Prostate gland (tissue), 2 donors: ENCODE data around the gene DCP1A. TPM values are rescaled to one million over a fixed set of nuclear protein-coding genes. Genes with fewer than 3 reads are reported as not detected.
"Not testable (repeated sequence)": the region's sequence is repeated elsewhere in the genome, so short reads cannot be mapped to it uniquely, and the experiment has no call there.

Source experiments
- DNase-seq: peaks from one replicate; pipeline ENCODE4 v3.0.0-alpha.2; 2019; ENCODE audit warnings: low spot score
- H3K27ac ChIP-seq, 2 donors: fragments of 200-600 bp; sonication (generic); 2 replicates each; pipeline ENCODE4 v1.5.1; 2017 to 2019
- H3K27me3 ChIP-seq: fragments of 200-600 bp; sonication (generic); replicated peaks from 2 replicates; pipeline ENCODE4 v1.5.1; 2019; ENCODE audit not compliant: insufficient read depth
- H3K36me3 ChIP-seq, 2 donors: fragments of 200-600 bp; sonication (generic); 1 replicate in 1 of 2; 2 replicates in 1 of 2; pipeline versions ENCODE4 v1.5.1 to v1.8.1; 2017 to 2019
- H3K4me1 ChIP-seq: fragments of 200-600 bp; sonication (generic); replicated peaks from 2 replicates; pipeline ENCODE4 v1.5.1; 2019
- H3K4me3 ChIP-seq, 2 donors: fragments of 200-600 bp; sonication (generic); 2 replicates each; pipeline ENCODE4 v1.5.1; 2017 to 2019
- H3K9me3 ChIP-seq: fragments of 200-600 bp; sonication (generic); 2 replicates; pipeline ENCODE4 v1.5.1; 2017
- CTCF ChIP-seq, 4 experiments: fragments of 200-600 bp in 2 of 4; fragments of 450-650 bp in 2 of 4; sonication (generic) in 2 of 4; IDR thresholded peaks; 1 replicate in 3 of 4; 2 replicates in 1 of 4; pipeline ENCODE4 v1.5.1; 2016 to 2019; ENCODE audit warnings: antibody characterized with exemption in 4 of 4, mild to moderate bottlenecking in 2 of 4, moderate library complexity in 2 of 4
- POLR2A ChIP-seq: fragments of 450-650 bp; IDR thresholded peaks from one replicate; pipeline ENCODE4 v1.6.1; 2016; ENCODE audit warnings: antibody characterized with exemption, mild to moderate bottlenecking
- POLR2AphosphoS5 ChIP-seq: sonication (generic); formaldehyde crosslinking; IDR thresholded peaks from one replicate; pipeline ENCODE4 v1.6.1; 2017; ENCODE audit warnings: antibody characterized with exemption
- WGBS: methylation state at CpG from one replicate; pipeline ENCODE4 v1.1.5; 2018; 5-methylcytosine and 5-hydroxymethylcytosine counted together
- intact Hi-C: fragments of 100-400 bp; cut with DNase I; formaldehyde crosslinking; loops from one replicate; pipeline ENCODE4 v1.14.2; 2022
- total RNA-seq, 2 donors: library from RNA; depleted of rRNA; stranded (reverse); fragments of >200 nt; gene quantifications; one replicate each; pipeline ENCODE4 v1.1.0, GENCODE V29; 2016

The DCP1A gene
- total RNA-seq, 2 donors from 2014 or later = 13.0 to 33.0 TPM

DNA sequence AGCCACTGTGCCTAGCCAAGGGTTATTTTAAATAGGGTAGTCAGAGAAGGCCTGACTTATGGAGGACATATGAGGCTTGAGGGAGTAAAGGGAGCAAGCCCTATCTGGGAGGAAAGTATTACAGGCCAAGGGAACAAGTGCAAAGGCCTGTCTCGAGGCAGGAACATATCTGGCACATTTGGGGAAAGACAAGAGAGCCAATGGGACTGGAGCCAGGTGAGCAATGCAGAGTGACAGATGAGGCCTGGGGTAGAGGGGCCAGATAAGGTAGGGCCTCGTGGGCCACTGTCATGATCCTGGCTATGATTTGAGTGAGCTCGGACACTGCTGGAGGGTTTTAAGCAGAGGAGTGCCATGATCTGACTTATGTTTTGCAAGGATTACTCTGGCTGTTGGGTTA lies 43.8 kb downstream of the DCP1A start:
- H3K27ac ChIP-seq = no peak overlapping the region
- intact Hi-C loops = no loop called here
- no peak overlapping the region for H3K4me3 ChIP-seq
- no peaks in the 10 kb centered on the region for H3K27me3 ChIP-seq
- DNase-seq = no peak
- H3K36me3 ChIP-seq = peaks cover 0 to 2% of the 10 kb centered on the region in 2 donors
- H3K9me3 ChIP-seq = no peaks in the 10 kb centered on the region
- H3K4me1 ChIP-seq = no peaks in the 10 kb centered on the region
- 45% methylated on average over 3 of the region's 3 CpGs for WGBS
- TF ChIP-seq POLR2AphosphoS5 (no peak), CTCF (IDR thresholded peaks at IDR 0.05) (no peak), POLR2A (no peak)

DNA sequence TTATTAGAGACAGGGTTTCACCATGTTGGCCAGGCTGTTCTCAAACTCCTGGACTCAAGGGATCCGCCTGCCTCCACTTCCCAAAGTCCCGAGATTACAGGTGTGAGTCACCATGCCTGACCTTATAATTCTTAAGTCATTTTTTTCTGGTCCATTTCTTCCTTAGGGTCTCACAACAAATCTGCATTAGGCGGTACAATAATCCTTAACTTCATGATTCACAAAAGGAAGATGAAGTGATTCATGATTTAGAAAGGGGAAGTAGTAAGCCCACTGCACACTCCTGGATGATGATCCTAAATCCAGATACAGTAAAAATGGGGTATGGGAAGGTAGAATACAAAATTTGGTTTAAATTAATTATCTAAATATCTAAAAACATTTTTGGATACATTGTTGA lies 46.5 kb downstream of the DCP1A start:
- H3K27ac ChIP-seq = no peak overlapping the region
- no peaks in the 10 kb centered on the region for H3K4me1 ChIP-seq
- intact Hi-C loops = no loop called here
- TF ChIP-seq POLR2A = no peak
- no peak for TF ChIP-seq POLR2AphosphoS5
- TF ChIP-seq CTCF (IDR thresholded peaks at IDR 0.05) = no peak
- no peak overlapping the region for H3K4me3 ChIP-seq
- no peaks in the 10 kb centered on the region for H3K9me3 ChIP-seq
- peaks cover 0 to 4% of the 10 kb centered on the region in 2 donors for H3K36me3 ChIP-seq
- 94% methylated on average over 3 of the region's 3 CpGs for WGBS
- no peak for DNase-seq
- H3K27me3 ChIP-seq = no peaks in the 10 kb centered on the region

GRCh38 chr3:53299611-53300023 lies 47.7 kb downstream of the DCP1A start:
- not testable (repeated sequence) for H3K27ac ChIP-seq, H3K36me3 ChIP-seq, H3K9me3 ChIP-seq, H3K4me3 ChIP-seq, H3K4me1 ChIP-seq, H3K27me3 ChIP-seq, DNase-seq
- TF ChIP-seq POLR2AphosphoS5 = peak; percentile 44
- TF ChIP-seq CTCF (IDR thresholded peaks at IDR 0.05) = peak; percentile 59 to 93 (median 90)
- intact Hi-C loops = loop anchor here (5.0 kb wide), 1 partner anchor 413 kb away; no protein-coding TSS in a partner anchor
- 50% methylated on average over 5 of the region's 5 CpGs for WGBS

DNA sequence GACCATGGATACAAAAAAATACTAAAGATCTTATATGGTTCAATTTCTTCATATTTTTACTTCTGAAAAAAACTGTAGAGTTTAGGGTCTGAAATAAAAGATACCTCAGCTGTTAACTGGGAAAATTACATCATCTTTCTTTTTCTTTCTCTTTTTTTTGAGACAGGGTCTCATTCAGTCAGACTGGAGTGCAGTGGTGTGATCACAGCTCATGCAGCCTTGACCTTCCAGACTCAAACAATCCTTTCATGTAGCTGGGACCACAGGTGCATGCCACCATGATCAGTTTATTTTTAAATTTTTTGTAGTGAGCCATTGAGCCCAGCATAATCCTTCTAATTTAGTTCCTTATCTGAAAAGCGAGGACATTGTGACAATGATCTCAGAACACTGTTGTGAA lies 51.9 kb downstream of the DCP1A start:
- TF ChIP-seq POLR2AphosphoS5 = no peak
- TF ChIP-seq CTCF (IDR thresholded peaks at IDR 0.05) = no peak
- TF ChIP-seq POLR2A = no peak
- Histone ChIP-seq H3K4me3 (no peak overlapping the region), H3K4me1 (no peaks in the 10 kb centered on the region), H3K27me3 (no peaks in the 10 kb centered on the region), H3K9me3 (no peaks in the 10 kb centered on the region), H3K27ac (no peak overlapping the region), H3K36me3 (peaks cover 4 to 5% of the 10 kb centered on the region in 2 donors)
- intact Hi-C loops = loop anchor here (5.0 kb wide), 1 partner anchor 417 kb away; no protein-coding TSS in a partner anchor
- DNase-seq = no peak
- 100% methylated on average over 1 of the region's 1 CpG for WGBS

DNA sequence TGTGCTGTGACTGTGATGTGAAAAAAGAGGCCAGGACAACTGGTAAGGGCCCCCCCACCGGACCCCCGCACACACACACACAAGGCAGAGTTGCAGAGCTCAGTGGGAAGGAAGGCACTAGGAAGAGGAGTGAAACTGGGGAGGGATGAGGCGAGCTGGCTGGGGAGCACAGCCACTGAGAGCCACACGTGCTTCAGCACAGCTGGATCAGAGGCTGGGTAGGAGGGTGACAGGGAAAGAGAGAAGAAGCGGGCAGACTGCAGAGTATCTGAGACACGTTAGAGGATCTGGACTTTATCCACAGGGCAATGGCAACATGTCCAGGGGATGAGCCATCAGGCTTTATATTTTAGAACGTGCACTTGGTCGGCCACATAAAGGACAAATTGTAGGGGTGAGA lies 53.5 kb downstream of the DCP1A start:
- Histone ChIP-seq H3K4me3 (no peak overlapping the region), H3K27ac (no peak overlapping the region), H3K36me3 (peaks cover 4 to 5% of the 10 kb centered on the region in 2 donors), H3K4me1 (no peaks in the 10 kb centered on the region), H3K27me3 (no peaks in the 10 kb centered on the region), H3K9me3 (no peaks in the 10 kb centered on the region)
- WGBS = 88% methylated on average over 8 of the region's 8 CpGs
- DNase-seq = no peak
- no peak for TF ChIP-seq POLR2AphosphoS5
- no peak for TF ChIP-seq POLR2A
- no peak for TF ChIP-seq CTCF (IDR thresholded peaks at IDR 0.05)
- intact Hi-C loops = no loop called here
